ENCODE results near the gene ARHGAP32. TPM values are rescaled to one million over a fixed set of nuclear protein-coding genes. Genes with fewer than 3 reads are reported as not detected.

The ARHGAP32 gene
- total RNA-seq, 1 experiment from 2014 or later, result 22.0 TPM

DNA sequence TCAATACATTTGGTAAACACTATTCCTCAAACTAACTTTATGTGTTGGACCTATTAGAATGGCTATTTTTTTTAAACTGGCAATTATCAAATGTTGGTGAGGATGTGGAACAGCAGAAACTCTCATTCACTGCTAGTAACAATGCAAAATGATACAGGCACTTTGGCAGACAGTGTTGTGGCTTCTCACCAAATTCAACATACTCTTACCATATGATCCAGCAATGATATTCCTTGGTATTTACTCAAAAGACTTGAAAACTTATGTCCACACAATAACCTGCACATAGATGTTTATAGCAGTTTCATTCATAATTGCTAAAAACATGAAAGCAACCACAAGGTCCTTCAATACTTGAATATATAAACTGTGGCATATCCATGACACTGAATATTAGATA, 136.9 kb downstream of the ARHGAP32 start:
- Histone ChIP-seq H4K5ac (ENCODE audit: insufficient read length, low read depth, low read length) (no peak overlapping the region), H2BK15ac (ENCODE audit: low read depth, low read length) (no peak overlapping the region), H2BK120ac (ENCODE audit: low read depth, low read length, poor library complexity, severe bottlenecking) (no peak overlapping the region), H4K91ac (ENCODE audit: insufficient read length, low read depth, low read length) (no peak overlapping the region), H2AFZ (ENCODE audit: low read length) (no peak overlapping the region), H3K9me3 (ENCODE audit: control insufficient read depth, low read depth, low read length) (no peaks in the 10 kb centered on the region), H3K4me2 (ENCODE audit: insufficient read depth, insufficient read length, low read length) (no peak overlapping the region), H3K27ac (ENCODE audit: insufficient read length, low read depth, low read length) (no peak overlapping the region), H3K9ac (ENCODE audit: extremely low read depth, insufficient read length, low read length) (no peak overlapping the region), H3K18ac (ENCODE audit: insufficient read length, low read depth, low read length) (no peak overlapping the region), H3T11ph (ENCODE audit: low read length) (no peak overlapping the region), H3K56ac (ENCODE audit: insufficient read length, low read depth, low read length) (no peak overlapping the region), H2BK20ac (ENCODE audit: low read depth, low read length, poor library complexity, severe bottlenecking) (no peak overlapping the region), H2BK5ac (ENCODE audit: insufficient read length, low read length) (no peak overlapping the region), H3K23ac (ENCODE audit: insufficient read length, low read depth, low read length) (no peak overlapping the region), H2BK12ac (ENCODE audit: insufficient read length, low read depth, low read length) (no peak overlapping the region), H3K4me1 (ENCODE audit: insufficient read depth, low read length) (no peaks in the 10 kb centered on the region), H2AK5ac (ENCODE audit: insufficient read length, low read length) (no peak overlapping the region), H4K8ac (replicated peaks; ENCODE audit: insufficient read length, low read depth, low read length) (no peak overlapping the region), H3K23me2 (ENCODE audit: insufficient read length, low read depth, low read length, poor library complexity, severe bottlenecking) (no peaks in the 10 kb centered on the region), H3K14ac (ENCODE audit: insufficient read depth, low read length) (no peak overlapping the region), H3K79me1 (ENCODE audit: insufficient read depth, low read depth, low read length, poor library complexity, severe bottlenecking) (no peaks in the 10 kb centered on the region), H3K27me3 (ENCODE audit: insufficient read depth, low read length) (no peaks in the 10 kb centered on the region), H3K4ac (ENCODE audit: low read depth, low read length) (no peak overlapping the region), H4K20me1 (ENCODE audit: control insufficient read depth, insufficient read depth, insufficient read length) (no peaks in the 10 kb centered on the region), H3K79me2 (ENCODE audit: insufficient read depth, low read length) (no peaks in the 10 kb centered on the region)
- TF ChIP-seq, protein P1, sequence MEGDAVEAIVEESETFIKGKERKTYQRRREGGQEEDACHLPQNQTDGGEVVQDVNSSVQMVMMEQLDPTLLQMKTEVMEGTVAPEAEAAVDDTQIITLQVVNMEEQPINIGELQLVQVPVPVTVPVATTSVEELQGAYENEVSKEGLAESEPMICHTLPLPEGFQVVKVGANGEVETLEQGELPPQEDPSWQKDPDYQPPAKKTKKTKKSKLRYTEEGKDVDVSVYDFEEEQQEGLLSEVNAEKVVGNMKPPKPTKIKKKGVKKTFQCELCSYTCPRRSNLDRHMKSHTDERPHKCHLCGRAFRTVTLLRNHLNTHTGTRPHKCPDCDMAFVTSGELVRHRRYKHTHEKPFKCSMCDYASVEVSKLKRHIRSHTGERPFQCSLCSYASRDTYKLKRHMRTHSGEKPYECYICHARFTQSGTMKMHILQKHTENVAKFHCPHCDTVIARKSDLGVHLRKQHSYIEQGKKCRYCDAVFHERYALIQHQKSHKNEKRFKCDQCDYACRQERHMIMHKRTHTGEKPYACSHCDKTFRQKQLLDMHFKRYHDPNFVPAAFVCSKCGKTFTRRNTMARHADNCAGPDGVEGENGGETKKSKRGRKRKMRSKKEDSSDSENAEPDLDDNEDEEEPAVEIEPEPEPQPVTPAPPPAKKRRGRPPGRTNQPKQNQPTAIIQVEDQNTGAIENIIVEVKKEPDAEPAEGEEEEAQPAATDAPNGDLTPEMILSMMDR (conservative IDR thresholded peaks at IDR 0.05), result no peak
- H3K27me3 Mint-ChIP-seq (ENCODE audit: low read depth), result no peaks in the 10 kb centered on the region
- no peak overlapping the region for H3K4me3 Mint-ChIP-seq
- no peak overlapping the region for H3K27ac Mint-ChIP-seq
- no peak for DNase-seq
- no peaks in the 10 kb centered on the region for H3K4me1 Mint-ChIP-seq
- no peaks in the 10 kb centered on the region for H3K9me3 Mint-ChIP-seq
- H3K36me3 Mint-ChIP-seq (ENCODE audit: insufficient read depth in 1 of 3, low read depth in 3 of 3), result peaks cover 0 to 3% (median 2%) of the 10 kb centered on the region in 3 experiments; a peak in 1 of 7 replicates
